ENCODE results near the gene ZP1. TPM values are rescaled to one million over a fixed set of nuclear protein-coding genes. Genes with fewer than 3 reads are reported as not detected.

The ZP1 gene
- total RNA-seq, 1 donor from 2014 or later, result 0.96 TPM

DNA sequence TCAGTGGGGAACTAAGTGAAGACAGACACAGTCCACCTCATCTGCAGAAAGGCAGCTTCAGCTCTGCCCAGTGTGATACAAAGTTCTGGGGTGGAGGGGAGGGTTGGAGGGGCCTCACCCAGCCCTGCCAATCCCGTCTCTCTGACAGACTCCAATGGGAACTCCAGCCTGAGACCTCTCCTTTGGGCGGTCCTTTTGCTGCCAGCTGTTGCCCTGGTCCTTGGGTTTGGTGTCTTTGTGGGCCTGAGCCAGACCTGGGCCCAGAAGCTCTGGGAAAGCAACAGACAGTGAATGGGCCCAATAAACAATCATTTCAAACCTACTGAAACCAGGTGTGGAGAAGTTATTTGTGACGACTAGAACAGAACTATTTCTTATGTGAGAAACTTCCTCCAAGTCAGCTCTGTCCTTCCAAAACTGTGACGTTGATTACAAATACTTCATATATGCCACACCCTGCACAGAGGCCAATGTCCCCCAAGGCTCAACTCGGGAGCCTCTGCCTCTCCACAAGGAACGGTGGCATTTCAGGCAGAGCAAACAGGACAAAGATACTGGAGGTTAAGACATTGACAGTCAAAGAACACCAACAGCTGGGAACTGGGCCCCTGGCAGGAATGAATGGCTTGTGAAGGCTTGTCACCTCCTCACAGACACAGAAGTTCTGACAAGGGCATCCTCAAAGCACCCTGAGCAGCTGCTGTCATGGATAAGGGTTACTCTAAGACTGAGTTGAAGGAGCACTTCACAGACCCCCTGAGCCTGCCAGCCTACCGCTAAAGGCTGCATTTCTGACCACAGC, 8.2 kb downstream of the ZP1 start:
- DNase-seq (ENCODE audit: low spot score), result no peak

DNA sequence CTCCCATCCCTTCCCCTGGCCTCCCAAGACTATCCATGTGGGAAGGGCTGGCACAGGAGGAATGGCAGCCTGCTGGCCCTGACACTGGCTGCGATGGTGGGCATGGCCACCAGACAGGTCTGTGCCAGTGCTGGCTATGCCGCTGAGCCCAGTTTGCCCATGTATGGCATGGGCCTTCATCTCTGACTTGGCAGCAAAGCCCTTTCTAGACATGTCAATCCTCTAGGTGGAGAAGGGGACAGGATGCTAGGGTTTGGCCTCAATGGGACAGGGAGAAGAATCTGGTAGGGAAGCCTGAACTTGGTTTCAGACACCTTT, 8.8 kb downstream of the ZP1 start:
- no peak for DNase-seq (ENCODE audit: low spot score)

GRCh38 chr11:60878245-60879101, 11.1 kb downstream of the ZP1 start:
- no peak for DNase-seq (ENCODE audit: low spot score)

DNA sequence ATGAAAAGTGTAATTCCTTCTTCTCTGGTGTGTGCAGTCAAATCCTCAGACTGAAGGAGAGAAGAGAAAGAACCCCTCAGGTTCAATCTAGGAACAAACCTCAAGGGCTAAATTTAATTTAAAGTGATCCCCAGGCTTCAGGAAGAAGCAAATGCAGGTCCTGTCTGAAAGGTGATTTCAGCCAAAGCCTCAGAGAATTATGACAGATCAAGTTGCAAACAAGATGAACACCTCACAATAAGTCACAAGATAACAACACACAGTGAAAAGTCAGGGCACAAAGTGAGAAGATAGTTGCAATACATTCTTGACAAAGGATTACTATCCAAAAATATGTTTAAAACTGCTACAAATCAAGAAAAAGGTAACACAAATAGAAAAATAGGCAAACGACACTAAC, 11.8 kb downstream of the ZP1 start:
- no peak for DNase-seq (ENCODE audit: low spot score)

- DNase-seq (ENCODE audit: low spot score), result no peak
These were observed 12.7 kb downstream of the ZP1 start for GRCh38 chr11:60879971-60880588.

DNA sequence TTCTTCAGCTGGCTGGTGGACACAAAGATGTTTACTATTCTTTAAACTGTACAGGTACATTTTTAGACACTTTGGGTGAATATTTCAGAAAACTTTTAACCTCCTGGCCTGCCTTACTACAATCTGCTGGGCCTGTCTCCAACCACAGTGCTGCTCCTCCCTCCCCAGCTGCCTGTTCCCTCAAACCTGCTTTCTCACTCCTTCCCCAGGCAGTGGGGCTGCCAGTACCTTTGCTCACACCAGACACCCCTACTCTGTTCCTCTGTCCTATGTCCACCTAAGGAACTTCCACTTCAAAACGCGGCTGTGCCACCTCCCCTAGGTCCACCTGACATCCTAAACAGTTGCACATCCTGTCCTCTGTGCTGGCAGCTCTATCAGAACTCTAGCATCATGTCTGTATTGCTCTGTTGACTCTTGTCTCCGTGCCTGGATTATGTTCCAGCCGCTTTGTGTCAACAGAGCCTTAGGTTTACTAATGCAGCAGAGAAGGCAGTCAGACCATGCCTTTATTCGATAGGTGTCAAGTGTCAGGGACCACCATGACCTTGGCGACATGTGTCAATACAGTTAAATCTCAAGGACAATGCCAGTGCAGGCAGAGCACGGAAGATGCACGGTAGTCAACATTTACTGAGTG, 13.4 kb downstream of the ZP1 start:
- no peak for DNase-seq (ENCODE audit: low spot score)

DNA sequence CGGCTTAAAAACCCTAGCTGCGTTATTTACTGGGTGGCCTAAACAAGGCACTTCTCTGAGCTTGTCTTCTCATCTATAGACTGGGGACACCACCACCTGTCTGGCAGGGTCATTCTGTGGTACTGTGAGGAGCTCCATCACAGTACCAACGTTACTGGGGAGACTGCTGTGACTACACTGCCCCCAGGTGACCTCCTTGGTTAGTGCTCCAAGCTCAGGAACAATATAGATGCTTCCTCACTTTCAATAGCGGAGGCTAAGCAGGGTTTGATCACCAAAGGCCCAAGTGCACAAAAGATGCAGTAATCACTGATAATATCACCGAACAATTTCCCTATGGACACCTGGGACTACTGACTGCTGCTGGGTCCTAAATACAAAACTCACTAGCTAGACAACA, 20.2 kb downstream of the ZP1 start:
- peak; percentile 25 for DNase-seq (ENCODE audit: low spot score)

GRCh38 chr11:60889869-60890311, 22.5 kb downstream of the ZP1 start:
- DNase-seq (ENCODE audit: low spot score), result no peak

DNA sequence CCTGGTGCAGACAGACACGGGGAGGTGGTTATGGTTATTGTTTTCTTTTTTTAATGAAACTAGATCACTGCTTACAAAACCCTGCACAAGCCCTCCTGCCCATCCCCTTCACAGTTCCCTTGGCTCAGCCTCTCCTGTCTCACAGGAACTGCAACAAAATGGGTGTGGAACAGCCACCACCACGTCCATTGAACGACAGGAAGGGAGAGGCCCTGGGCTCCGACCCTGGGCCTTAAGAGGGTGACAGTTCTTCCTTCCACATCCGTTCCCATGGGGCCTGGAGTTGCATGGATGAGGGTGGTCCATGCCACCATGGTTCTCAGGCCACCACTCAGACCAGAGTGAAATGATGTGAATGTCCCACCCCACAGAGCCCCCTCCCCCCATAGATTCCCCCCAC, 23.4 kb downstream of the ZP1 start:
- DNase-seq (ENCODE audit: low spot score), result no peak

- DNase-seq (ENCODE audit: low spot score), result no peak
These were observed 23.9 kb downstream of the ZP1 start for GRCh38 chr11:60891103-60891741.

DNA sequence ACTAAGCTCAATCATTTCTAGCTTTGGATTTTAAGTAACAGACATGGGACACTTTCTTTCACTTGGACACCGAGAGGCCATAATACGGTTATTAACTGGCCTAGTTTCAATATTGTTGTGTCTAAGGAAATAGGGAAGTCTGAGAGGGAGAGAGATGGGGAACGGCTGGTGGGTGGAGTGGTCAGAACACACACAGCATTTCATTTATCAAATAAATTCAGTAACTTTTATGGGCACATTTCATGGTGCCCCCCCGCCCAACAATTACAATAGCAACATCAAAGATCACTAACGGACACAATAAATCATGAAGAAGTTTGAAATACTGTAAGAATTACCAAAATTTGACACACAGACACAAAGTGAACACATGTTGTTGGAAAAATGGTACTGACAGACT, 28.3 kb downstream of the ZP1 start:
- DNase-seq (ENCODE audit: low spot score), result no peak

DNA sequence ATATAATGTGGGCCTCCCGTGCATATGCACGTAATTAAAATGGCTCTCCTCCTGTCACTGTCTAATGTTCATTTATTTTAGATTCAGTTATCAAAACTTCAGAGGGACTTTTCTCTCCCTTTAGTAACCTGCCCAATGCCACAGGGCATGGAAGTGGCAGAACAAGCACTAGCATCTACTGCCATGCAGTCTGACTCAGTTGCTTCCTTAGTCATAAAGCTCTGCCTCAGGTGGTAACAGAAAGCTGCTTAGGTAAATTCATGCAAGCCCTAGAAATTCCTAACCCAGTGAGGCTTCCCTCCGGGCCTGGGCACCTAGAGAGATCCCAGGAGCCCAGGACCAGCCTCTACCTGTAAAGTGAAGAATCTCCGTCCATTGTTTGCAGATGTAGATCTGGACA, 30.2 kb downstream of the ZP1 start:
- no peak for DNase-seq (ENCODE audit: low spot score)

- peak; percentile 63 for DNase-seq (ENCODE audit: low spot score)
These were observed 31.9 kb downstream of the ZP1 start for GRCh38 chr11:60899046-60899936.

DNA sequence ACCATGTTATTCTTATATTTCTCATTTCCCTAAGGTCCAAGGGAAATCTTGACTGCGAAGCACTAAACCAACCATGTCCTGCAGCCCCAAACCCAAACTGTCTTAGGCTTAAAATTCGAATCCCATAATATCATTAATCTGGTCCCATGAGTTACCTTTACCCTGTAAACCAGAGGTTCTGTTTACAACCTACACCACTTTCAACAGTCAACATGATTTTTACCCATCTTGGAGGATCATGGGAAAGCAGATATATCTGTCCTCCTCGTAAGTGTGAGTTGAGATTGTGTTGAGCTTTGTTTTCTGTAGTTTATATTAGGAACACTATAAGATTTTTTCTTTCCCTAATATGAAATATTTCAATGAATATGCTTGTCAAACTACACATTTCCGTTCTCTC, 32.6 kb downstream of the ZP1 start:
- DNase-seq (ENCODE audit: low spot score), result no peak

DNA sequence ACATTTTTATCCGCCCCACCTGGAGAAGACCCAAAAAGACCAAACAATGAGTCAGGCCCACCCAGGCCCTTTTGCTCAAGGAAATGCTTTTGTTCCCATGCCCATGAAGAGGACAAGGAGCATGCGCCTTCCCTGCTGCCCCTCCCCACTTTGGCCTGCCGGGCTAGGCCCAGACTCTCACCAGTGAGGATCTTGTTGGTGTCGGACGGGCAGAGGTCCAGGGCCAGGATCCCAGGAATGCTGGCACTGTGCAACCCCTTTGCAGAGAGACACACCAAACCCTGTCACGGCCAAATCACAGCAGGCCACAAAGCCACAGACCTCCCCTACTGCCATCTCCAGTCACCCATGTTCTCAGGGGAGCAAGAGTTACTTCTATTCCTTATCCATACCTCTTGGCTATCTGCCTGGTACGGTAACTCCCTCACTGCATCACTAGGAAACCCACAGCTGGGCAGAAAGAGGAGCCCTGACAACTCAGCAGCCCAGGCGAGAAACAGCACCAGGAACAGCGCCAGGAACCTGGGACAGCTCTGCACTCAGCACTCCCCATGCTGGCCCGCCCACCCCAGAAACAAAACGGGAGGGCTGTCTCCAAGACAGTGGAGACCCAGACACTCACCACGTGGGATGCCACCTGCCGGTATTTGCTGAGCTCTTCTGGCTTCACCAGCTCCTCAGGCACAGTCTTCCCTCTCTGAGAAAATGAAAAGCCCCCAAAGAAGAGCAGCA, 33.5 kb downstream of the ZP1 start:
- no peak for DNase-seq (ENCODE audit: low spot score)

DNA sequence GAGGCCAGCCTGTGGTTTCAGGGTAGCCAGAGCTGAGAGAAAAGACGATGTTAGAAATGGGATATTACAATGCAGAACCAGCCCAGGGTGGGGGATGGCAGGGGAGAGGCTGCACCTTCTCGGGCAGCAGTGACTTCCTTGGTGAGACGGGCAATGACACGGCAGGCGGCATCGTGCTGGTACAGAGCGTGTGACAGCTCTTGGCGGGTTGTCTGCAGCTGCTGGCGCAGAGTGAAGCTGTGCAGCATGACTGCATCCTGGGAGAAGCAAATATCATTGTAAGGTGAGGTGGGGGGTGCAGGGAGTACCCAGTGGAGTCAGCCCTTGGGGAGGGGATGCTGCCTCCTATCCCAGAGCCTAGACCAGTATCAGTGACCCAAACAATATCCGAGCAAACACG, 35.3 kb downstream of the ZP1 start:
- no peak for DNase-seq (ENCODE audit: low spot score)

DNA sequence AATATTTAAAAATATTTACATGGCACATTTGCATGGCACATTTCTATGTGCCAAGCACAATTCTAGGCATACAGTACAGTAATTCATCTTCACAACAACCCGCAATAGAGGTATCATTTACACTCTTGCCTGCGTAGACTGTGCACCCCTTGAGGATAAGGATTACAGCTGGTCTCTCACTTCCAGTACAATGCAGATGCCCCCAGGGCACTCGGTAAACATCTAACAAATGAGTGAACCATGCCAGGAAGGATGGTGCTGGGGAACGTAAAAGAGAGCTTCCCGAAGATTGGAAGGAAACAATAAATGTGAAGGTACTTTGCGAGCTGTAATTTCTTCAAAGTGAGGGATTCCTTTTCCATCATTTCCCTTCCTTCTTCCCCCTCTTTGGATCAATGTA, 37.7 kb downstream of the ZP1 start:
- no peak for DNase-seq (ENCODE audit: low spot score)

GRCh38 chr11:60905551-60906113, 38.3 kb downstream of the ZP1 start:
- no peak for DNase-seq (ENCODE audit: low spot score)

- DNase-seq (ENCODE audit: low spot score), result peak; percentile 99
These were observed 39.0 kb downstream of the ZP1 start, which contains the start of gene PRPF19 for GRCh38 chr11:60906132-60906972. Gene PRPF19 (minus strand): TSS chr11:60906585. CDS start chr11:60906382, 203 bp downstream.

Data from umbilical cord (tissue), 2 donors.